ENCODE results near the gene DOK5. TPM values are rescaled to one million over a fixed set of nuclear protein-coding genes. Genes with fewer than 3 reads are reported as not detected.
A peak's percentile ranks its signal among the peaks of the same experiment; 100 is the strongest.

Gene DOK5
- polyA plus RNA-seq, 1 of the 3 experiments (the other 2 are of a cell fraction) = 12.4 TPM

- Histone ChIP-seq H3K9ac (no peak overlapping the region), H3K27ac (ENCODE audit: low read depth in 2 of 2, low read length in 1 of 2) (no peak overlapping the region), H2AFZ (ENCODE audit: low read depth) (no peak overlapping the region), H4K20me1 (ENCODE audit: insufficient read depth) (no peaks in the 10 kb centered on the region), H3K4me1 (ENCODE audit: control insufficient read depth in 1 of 2, insufficient read depth in 2 of 2, low read depth in 1 of 2, low read length in 1 of 2) (0 out of 4 replicates have a peak, but pooled peaks cover 0 to 4% of the 10 kb centered on the region in 2 experiments), H3K79me2 (ENCODE audit: insufficient read depth) (peaks cover 19% of the 10 kb centered on the region), H3K36me3 (replicated peaks in 1 of 2; ENCODE audit: control insufficient read depth in 1 of 2, insufficient read depth in 2 of 2, low read length in 1 of 2) (no peaks in the 10 kb centered on the region), H3K9me3 (no peaks in the 10 kb centered on the region), H3K4me3 (ENCODE audit: low read depth in 2 of 2, low read length in 1 of 2) (no peak overlapping the region), H3K4me2 (no peak overlapping the region), H3K9me2 (no peaks in the 10 kb centered on the region), H3F3A (replicated peaks; ENCODE audit: insufficient read depth) (peaks cover 3% of the 10 kb centered on the region), H3K27me3 (ENCODE audit: insufficient read depth) (no peaks in the 10 kb centered on the region)
- CTCF ChIA-PET = no interaction called here
- DNase-seq = no peak
- TF ChIP-seq RFX5 (IDR thresholded peaks at IDR 0.05; ENCODE audit: low read length) (no peak), MEF2A (IDR thresholded peaks at IDR 0.05; ENCODE audit: borderline replicate concordance, low read depth) (no peak), ZBTB33 (IDR thresholded peaks at IDR 0.05; ENCODE audit: borderline replicate concordance, low read depth) (no peak), MXI1 (IDR thresholded peaks at IDR 0.05; ENCODE audit: low read depth, low read length) (no peak), RCOR1 (IDR thresholded peaks at IDR 0.05; ENCODE audit: low read length) (no peak), FOSL2 (IDR thresholded peaks at IDR 0.05; ENCODE audit: borderline replicate concordance, low read depth) (no peak), USF2 (IDR thresholded peaks at IDR 0.05; ENCODE audit: borderline replicate concordance, low read depth, low read length) (no peak)
- TF ChIP-seq, protein P1, sequence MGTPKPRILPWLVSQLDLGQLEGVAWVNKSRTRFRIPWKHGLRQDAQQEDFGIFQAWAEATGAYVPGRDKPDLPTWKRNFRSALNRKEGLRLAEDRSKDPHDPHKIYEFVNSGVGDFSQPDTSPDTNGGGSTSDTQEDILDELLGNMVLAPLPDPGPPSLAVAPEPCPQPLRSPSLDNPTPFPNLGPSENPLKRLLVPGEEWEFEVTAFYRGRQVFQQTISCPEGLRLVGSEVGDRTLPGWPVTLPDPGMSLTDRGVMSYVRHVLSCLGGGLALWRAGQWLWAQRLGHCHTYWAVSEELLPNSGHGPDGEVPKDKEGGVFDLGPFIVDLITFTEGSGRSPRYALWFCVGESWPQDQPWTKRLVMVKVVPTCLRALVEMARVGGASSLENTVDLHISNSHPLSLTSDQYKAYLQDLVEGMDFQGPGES (IDR thresholded peaks at IDR 0.05; ENCODE audit: low read depth, low read length) = no peak
- WGBS (ENCODE audit: low lambda C conversion rate) = 13% methylated on average over 4 of the region's 4 CpGs
- POLR2A ChIA-PET = no interaction called here
Observed at GRCh38 chr20:54517241-54517975, 42.0 kb downstream of the DOK5 start.

GRCh38 chr20:54524849-54525248, 49.5 kb downstream of the DOK5 start:
- no peak for DNase-seq
- Histone ChIP-seq H3K4me2 (no peak overlapping the region), H3K9me3 (no peaks in the 10 kb centered on the region), H3K4me1 (ENCODE audit: control insufficient read depth in 1 of 2, insufficient read depth in 2 of 2, low read depth in 1 of 2, low read length in 1 of 2) (peaks cover 0 to 18% of the 10 kb centered on the region in 2 experiments; a peak in 1 of 4 replicates), H3K27ac (ENCODE audit: low read depth in 2 of 2, low read length in 1 of 2) (peak overlapping the region in 1 of 2 experiments; percentile 67; a peak in 1 of 4 replicates), H3K4me3 (ENCODE audit: low read depth in 2 of 2, low read length in 1 of 2) (no peak overlapping the region), H3K27me3 (ENCODE audit: insufficient read depth) (no peaks in the 10 kb centered on the region), H3K9ac (no peak overlapping the region), H4K20me1 (ENCODE audit: insufficient read depth) (no peaks in the 10 kb centered on the region), H3K36me3 (replicated peaks in 1 of 2; ENCODE audit: control insufficient read depth in 1 of 2, insufficient read depth in 2 of 2, low read length in 1 of 2) (no peaks in the 10 kb centered on the region), H3F3A (replicated peaks; ENCODE audit: insufficient read depth) (no peaks in the 10 kb centered on the region), H2AFZ (ENCODE audit: low read depth) (no peak overlapping the region), H3K79me2 (ENCODE audit: insufficient read depth) (peaks cover 2% of the 10 kb centered on the region; the same call in 1 of the 2 replicates), H3K9me2 (no peaks in the 10 kb centered on the region)
- CTCF ChIA-PET = no interaction called here
- WGBS (ENCODE audit: low lambda C conversion rate) = 7% methylated on average over 3 of the region's 3 CpGs
- POLR2A ChIA-PET = no interaction called here
- TF ChIP-seq FOSL2 (IDR thresholded peaks at IDR 0.05; ENCODE audit: borderline replicate concordance, low read depth) = no peak
- TF ChIP-seq, protein P1 (IDR thresholded peaks at IDR 0.05; ENCODE audit: low read depth, low read length) = no peak
- TF ChIP-seq CHD2 (IDR thresholded peaks at IDR 0.05; ENCODE audit: low read length, partially characterized antibody) = no peak
- TF ChIP-seq EZH2phosphoT487 (IDR thresholded peaks at IDR 0.05; ENCODE audit: borderline replicate concordance, low read depth) = no peak
- no peak for TF ChIP-seq NFIC (IDR thresholded peaks at IDR 0.05; ENCODE audit: borderline replicate concordance)
- no peak for TF ChIP-seq TEAD4 (IDR thresholded peaks at IDR 0.05; ENCODE audit: borderline replicate concordance, insufficient read depth)
- TF ChIP-seq MAX (IDR thresholded peaks at IDR 0.05; ENCODE audit: low read depth) = no peak
- TF ChIP-seq GATA2 (CRISPR knock-in tag; IDR thresholded peaks at IDR 0.05) = no peak
- no peak for TF ChIP-seq TCF12 (IDR thresholded peaks at IDR 0.05)
- TF ChIP-seq RXRA (IDR thresholded peaks at IDR 0.05; ENCODE audit: borderline replicate concordance, low read depth) = no peak
- TF ChIP-seq SIN3A (IDR thresholded peaks at IDR 0.05; ENCODE audit: borderline replicate concordance, low read depth, low read length) = no peak
- TF ChIP-seq RCOR1 (IDR thresholded peaks at IDR 0.05; ENCODE audit: low read length) = no peak
- TF ChIP-seq ELF1 (IDR thresholded peaks at IDR 0.05) = no peak
- no peak for TF ChIP-seq USF2 (IDR thresholded peaks at IDR 0.05; ENCODE audit: borderline replicate concordance, low read depth, low read length)
